Measurements from ENCODE around the gene CDC20.

The CDC20 gene

GRCh38 chr1:43319288-43319687 lies 39.5 kb upstream of the CDC20 start:
- no peak for DNase-seq (ENCODE audit: low read depth)
- no peak for TF ChIP-seq CTCF (IDR thresholded peaks at IDR 0.05; ENCODE audit: low read length, missing control alignments)
- no peak overlapping the region for H3K4me3 ChIP-seq (replicated peaks; ENCODE audit: low read depth, low read length)

- DNase-seq (ENCODE audit: low read depth), result no peak
- no peak overlapping the region for H3K4me3 ChIP-seq (replicated peaks; ENCODE audit: low read depth, low read length)
- no peak for TF ChIP-seq CTCF (IDR thresholded peaks at IDR 0.05; ENCODE audit: low read length, missing control alignments)
These were observed 39.0 kb upstream of the CDC20 start for GRCh38 chr1:43319766-43320165.

GRCh38 chr1:43321331-43321891 lies 37.4 kb upstream of the CDC20 start:
- no peak overlapping the region for H3K4me3 ChIP-seq (replicated peaks; ENCODE audit: low read depth, low read length)
- no peak for DNase-seq (ENCODE audit: low read depth)
- no peak for TF ChIP-seq CTCF (IDR thresholded peaks at IDR 0.05; ENCODE audit: low read length, missing control alignments)

GRCh38 chr1:43322506-43322905 lies 36.3 kb upstream of the CDC20 start:
- H3K4me3 ChIP-seq (replicated peaks; ENCODE audit: low read depth, low read length), result no peak overlapping the region
- no peak for DNase-seq (ENCODE audit: low read depth)
- no peak for TF ChIP-seq CTCF (IDR thresholded peaks at IDR 0.05; ENCODE audit: low read length, missing control alignments)

GRCh38 chr1:43324810-43325209 lies 34.0 kb upstream of the CDC20 start:
- H3K4me3 ChIP-seq (replicated peaks; ENCODE audit: low read depth, low read length), result no peak overlapping the region
- no peak for DNase-seq (ENCODE audit: low read depth)
- TF ChIP-seq CTCF (IDR thresholded peaks at IDR 0.05; ENCODE audit: low read length, missing control alignments), result no peak

- no peak for DNase-seq (ENCODE audit: low read depth)
- no peak for TF ChIP-seq CTCF (IDR thresholded peaks at IDR 0.05; ENCODE audit: low read length, missing control alignments)
- H3K4me3 ChIP-seq (replicated peaks; ENCODE audit: low read depth, low read length), result no peak overlapping the region
These were observed 33.4 kb upstream of the CDC20 start for GRCh38 chr1:43325381-43325780.

- DNase-seq (ENCODE audit: low read depth), result no peak
- H3K4me3 ChIP-seq (replicated peaks; ENCODE audit: low read depth, low read length), result no peak overlapping the region
- no peak for TF ChIP-seq CTCF (IDR thresholded peaks at IDR 0.05; ENCODE audit: low read length, missing control alignments)
These were observed 31.1 kb upstream of the CDC20 start for GRCh38 chr1:43327549-43328292.
